IPS-15b (cell line): ENCODE results near the gene KIAA1217.
"Not testable (repeated sequence)": the region's sequence is repeated elsewhere in the genome, so short reads cannot be mapped to it uniquely, and the experiment has no call there.

Source experiments
- H3K27me3 ChIP-seq: one replicate; pipeline ENCODE4 v1.6.1; 2013; ENCODE audit warnings: low read length; ENCODE audit not compliant: control insufficient read depth, insufficient read depth
- H3K36me3 ChIP-seq: one replicate; pipeline ENCODE4 v1.6.1; 2013; ENCODE audit warnings: low read length; ENCODE audit not compliant: control insufficient read depth, insufficient read depth
- H3K4me1 ChIP-seq: one replicate; pipeline ENCODE4 v1.6.1; 2013; ENCODE audit warnings: mild to moderate bottlenecking, low read length; ENCODE audit not compliant: control insufficient read depth, insufficient read depth
- H3K4me3 ChIP-seq: one replicate; pipeline ENCODE4 v1.5.1; 2013; ENCODE audit warnings: low read depth, low read length
- H3K9ac ChIP-seq: one replicate; pipeline ENCODE4 v1.6.1; 2013; ENCODE audit warnings: low read depth, mild to moderate bottlenecking, low read length
- H3K9me3 ChIP-seq: one replicate; pipeline ENCODE4 v1.6.1; 2013; ENCODE audit warnings: mild to moderate bottlenecking, low read length; ENCODE audit not compliant: control insufficient read depth, insufficient read depth

Gene KIAA1217

DNA sequence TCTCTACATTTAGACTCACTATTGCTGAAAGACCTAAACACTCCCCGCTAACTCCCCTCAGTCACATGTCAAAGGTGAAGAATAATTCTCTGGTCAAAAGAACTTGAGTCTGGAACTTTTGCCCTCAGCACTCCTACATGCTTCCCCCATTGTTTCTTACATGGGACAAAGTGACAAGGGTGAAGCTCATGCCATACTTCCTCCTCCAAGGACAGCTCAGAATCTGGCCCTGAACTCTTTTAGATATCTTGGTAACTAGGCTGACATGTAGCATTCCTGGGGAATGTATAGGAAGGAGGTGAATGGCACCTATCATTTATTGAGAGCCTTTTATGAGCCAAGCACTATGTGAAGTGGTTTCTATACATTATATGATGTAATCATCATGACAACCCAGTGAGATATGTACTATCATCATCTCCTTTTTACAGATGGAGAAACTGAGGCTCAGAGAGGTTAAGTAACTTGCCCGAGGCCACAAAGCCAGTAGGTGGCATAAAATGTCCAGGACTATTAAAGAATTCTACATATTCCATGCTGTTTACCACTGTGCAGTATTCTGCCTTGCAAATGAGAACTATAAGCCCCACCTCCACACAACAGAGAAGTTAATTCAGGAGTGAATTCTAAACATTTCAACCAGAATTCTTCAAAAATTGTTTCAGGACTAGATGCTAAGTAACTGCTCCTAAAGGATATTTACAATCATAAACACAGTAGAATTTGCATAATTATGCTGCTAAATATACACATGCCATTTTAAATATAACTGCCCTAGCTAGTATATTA lies 268.2 kb downstream of the KIAA1217 start:
- Histone ChIP-seq H3K9me3 (no peaks in the 10 kb centered on the region), H3K36me3 (peaks cover 9% of the 10 kb centered on the region), H3K4me3 (no peak overlapping the region), H3K27me3 (no peaks in the 10 kb centered on the region), H3K9ac (no peak overlapping the region), H3K4me1 (no peaks in the 10 kb centered on the region)

DNA sequence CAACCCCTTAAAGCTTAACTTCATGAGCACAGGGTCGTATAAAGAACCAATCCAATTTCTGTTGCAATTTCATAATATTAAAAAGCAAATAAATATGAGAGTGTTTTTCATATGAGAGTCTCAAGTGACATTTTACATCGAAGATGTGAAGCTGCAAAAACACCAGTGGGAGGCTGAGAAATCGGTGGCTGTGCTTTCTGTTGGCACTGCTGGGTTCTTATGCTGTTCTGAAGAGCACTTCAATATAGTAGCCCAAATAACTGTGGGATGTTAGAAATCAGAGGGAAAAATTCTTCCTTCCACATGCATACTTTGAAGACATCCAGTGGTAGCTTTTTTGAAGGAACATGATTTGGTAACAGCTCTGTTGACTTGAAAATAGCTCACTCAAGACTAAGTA lies 269.0 kb downstream of the KIAA1217 start:
- Histone ChIP-seq H3K4me3 (no peak overlapping the region), H3K36me3 (peaks cover 8% of the 10 kb centered on the region), H3K27me3 (no peaks in the 10 kb centered on the region), H3K4me1 (no peaks in the 10 kb centered on the region), H3K9ac (no peak overlapping the region), H3K9me3 (no peaks in the 10 kb centered on the region)

DNA sequence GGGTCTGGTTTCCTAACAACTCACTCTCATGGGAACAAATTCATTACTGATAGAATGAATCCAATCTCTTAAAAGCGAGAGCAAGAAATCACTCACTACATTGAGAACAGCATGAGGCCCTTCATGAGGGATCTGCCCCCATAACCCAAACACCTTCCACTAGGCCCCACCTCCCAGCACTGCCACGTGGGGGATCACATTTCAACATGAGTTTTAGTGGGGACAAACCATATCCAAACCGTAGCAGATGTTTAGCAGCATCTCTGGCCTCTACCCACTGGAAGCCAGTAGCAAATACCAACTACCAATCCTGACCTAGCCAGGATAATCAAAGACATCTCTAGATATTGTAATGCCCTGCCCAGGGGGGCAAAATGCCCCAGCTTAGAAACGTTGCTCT lies 270.9 kb downstream of the KIAA1217 start:
- Histone ChIP-seq H3K36me3 (no peaks in the 10 kb centered on the region), H3K9me3 (no peaks in the 10 kb centered on the region), H3K4me3 (no peak overlapping the region), H3K4me1 (no peaks in the 10 kb centered on the region), H3K27me3 (no peaks in the 10 kb centered on the region), H3K9ac (no peak overlapping the region)

DNA sequence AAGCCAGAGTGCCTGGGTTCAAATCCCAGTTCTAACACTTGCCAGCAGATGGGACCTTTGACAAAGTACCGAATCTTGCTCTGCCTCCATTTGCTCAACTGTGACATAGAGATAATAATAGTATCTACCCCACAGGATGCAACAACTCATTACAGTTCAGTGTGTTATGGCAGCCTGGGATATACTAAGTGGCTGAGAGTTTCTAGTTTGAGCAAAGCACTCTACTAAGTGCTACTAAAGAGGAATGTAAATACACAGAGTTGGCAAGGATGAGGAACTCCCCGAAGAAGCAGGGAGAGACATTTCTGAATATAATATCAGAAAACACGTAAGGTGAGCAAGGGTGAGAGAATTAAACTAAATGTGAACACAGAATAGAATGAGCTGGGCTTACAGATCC lies 271.5 kb downstream of the KIAA1217 start:
- H3K27me3 ChIP-seq = no peaks in the 10 kb centered on the region

DNA sequence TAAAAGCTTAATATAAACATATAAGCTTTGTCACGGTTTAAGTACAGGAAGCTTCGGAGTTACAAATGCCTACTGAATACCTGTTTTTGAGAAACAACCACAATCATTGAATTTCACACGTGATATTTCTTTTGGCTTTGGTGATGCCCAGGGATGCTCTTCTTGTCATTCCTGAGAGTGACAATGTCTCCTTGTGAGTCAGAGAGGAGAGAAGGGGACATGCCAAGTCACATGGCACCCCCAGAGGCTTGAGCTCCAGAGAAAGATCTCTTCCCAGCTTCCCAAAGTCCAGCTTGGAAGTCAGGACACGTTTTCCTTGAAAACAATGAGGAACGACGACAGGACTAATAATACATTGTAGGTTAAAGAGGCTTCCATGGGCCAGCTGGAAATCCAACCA lies 272.3 kb downstream of the KIAA1217 start:
- Histone ChIP-seq H3K27me3 (no peaks in the 10 kb centered on the region), H3K9me3 (no peaks in the 10 kb centered on the region), H3K4me1 (no peaks in the 10 kb centered on the region), H3K9ac (no peak overlapping the region), H3K36me3 (no peaks in the 10 kb centered on the region), H3K4me3 (no peak overlapping the region)

More for the DNA sequence above, 271.5 kb downstream of the KIAA1217 start:
- Histone ChIP-seq H3K36me3 (no peaks in the 10 kb centered on the region), H3K4me1 (no peaks in the 10 kb centered on the region), H3K9ac (no peak overlapping the region), H3K9me3 (no peaks in the 10 kb centered on the region), H3K4me3 (no peak overlapping the region)

DNA sequence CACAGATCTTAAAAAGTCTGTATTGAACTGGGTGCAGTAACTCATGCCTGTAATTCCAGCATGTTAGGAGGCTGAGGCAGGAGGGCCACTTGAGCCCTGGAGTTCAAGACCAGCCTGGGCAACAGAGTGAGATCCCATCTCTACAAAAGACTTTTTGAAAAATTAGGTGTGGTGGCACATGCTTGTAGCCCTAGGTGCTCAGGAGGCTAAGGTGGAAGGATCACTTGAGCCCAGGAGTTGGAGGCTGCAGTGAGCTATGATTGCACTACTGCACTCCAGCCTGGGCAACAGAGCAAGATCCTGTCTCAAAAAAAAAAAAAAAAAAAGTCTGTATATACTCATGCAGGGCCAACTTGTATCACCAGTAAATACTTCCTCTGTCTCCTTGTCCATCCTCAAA lies 273.8 kb downstream of the KIAA1217 start:
- H3K4me3 ChIP-seq, H3K4me1 ChIP-seq, H3K9me3 ChIP-seq, H3K27me3 ChIP-seq, H3K36me3 ChIP-seq, H3K9ac ChIP-seq: not testable (repeated sequence)

DNA sequence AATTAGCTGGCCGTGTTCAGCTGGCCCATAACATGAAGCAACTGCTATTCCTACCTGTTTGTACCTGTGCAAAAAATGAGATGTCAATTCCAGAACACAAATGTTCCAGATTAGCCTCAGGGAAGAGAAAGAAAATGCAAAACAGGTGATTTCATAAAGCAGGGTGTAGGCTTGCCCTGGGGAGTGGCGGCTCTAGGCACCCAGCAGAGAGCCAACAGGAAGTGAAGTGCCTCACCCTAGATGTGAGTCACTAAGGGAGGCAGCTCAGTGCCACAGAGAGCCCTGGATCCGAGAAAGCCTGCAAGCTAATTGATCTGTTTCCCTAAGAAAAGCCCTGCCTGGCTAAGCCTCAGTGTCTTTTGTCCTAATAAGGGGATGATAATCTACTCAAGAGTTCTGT lies 274.8 kb downstream of the KIAA1217 start:
- H3K4me3 ChIP-seq = no peak overlapping the region
- no peaks in the 10 kb centered on the region for H3K4me1 ChIP-seq
- H3K36me3 ChIP-seq = no peaks in the 10 kb centered on the region
- no peaks in the 10 kb centered on the region for H3K27me3 ChIP-seq
- no peak overlapping the region for H3K9ac ChIP-seq
- H3K9me3 ChIP-seq = no peaks in the 10 kb centered on the region

DNA sequence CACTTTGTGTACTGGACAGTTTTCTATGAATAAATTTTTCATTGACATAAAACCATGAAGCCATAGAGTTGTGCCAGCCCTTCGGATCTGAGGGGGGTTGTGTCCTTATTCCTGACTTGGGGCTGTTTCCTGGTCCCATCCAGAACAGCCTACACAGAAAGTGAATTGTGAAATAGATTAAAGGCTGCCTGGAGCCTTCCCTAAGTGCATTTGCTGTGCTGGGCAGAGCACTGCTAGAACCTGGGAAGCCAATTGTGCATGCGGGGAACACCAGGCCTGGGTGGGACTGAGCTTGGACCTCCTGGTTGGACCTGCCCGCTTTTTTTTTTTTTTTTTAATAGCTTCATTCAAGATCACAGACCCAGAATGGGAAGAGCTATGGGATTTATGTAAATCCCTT lies 275.8 kb downstream of the KIAA1217 start:
- no peak overlapping the region for H3K4me3 ChIP-seq
- no peaks in the 10 kb centered on the region for H3K36me3 ChIP-seq
- no peaks in the 10 kb centered on the region for H3K9me3 ChIP-seq
- no peak overlapping the region for H3K9ac ChIP-seq
- H3K27me3 ChIP-seq = no peaks in the 10 kb centered on the region
- no peaks in the 10 kb centered on the region for H3K4me1 ChIP-seq

DNA sequence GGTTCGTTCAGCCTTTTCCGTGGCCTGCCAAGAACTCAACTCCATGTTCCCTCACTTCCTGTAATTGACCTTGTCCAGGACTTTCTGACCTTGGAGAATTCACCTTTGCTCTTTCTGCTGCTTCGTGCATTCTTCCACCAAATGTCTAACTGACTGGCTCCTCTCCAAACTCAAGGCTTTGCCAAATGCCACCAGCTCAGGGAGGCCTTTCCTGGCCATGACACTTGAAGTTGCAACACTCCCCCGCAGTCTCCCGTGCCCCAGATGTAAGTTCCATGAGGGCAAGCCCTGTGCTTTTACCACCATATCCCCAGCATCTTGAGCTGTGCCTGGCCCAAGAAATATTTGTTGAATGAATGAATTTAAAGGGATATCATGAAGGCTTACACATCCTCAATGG lies 276.4 kb downstream of the KIAA1217 start:
- H3K9me3 ChIP-seq = no peaks in the 10 kb centered on the region
- no peaks in the 10 kb centered on the region for H3K27me3 ChIP-seq
- no peak overlapping the region for H3K9ac ChIP-seq
- no peaks in the 10 kb centered on the region for H3K36me3 ChIP-seq
- H3K4me3 ChIP-seq = no peak overlapping the region
- no peaks in the 10 kb centered on the region for H3K4me1 ChIP-seq

DNA sequence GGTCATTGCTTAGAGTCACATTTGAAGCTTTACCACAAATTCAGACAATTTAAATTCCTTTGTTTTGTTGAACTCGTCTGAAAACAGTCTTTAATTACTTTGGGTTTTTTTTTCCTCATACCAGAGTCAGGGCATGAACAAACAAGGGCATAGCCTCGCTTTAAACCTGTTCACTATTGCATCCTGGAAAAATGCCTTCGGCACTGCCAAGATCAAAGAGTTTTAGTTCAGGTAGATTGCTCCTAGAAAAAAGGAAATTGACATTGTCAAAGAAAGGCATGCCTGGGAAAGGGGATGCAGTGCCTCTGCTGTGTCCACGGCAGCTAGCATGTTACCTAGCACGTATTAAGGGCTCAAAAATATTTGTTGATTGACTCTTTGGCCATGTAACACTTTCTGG lies 279.7 kb downstream of the KIAA1217 start:
- Histone ChIP-seq H3K4me3 (no peak overlapping the region), H3K9me3 (no peaks in the 10 kb centered on the region), H3K27me3 (no peaks in the 10 kb centered on the region), H3K36me3 (no peaks in the 10 kb centered on the region), H3K9ac (no peak overlapping the region), H3K4me1 (no peaks in the 10 kb centered on the region)

DNA sequence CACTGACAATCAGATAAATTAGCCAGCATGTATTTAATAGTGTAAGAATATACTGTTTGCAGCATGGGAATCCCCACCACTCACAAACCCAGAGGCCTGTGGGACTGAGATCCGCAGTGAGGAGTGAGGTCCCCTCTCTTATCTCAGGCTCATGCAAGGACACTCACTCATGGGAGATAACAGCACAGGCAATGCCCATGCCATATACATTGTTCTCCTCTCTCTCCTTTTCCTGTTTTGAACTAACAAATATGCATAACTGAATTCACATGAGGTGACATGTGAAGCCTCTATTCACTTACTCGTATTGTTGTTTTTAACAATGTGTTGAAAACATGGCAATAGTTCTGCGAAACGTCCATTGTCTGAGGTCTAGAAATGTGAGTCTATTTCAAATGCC lies 284.2 kb downstream of the KIAA1217 start:
- Histone ChIP-seq H3K4me3 (no peak overlapping the region), H3K9ac (no peak overlapping the region), H3K36me3 (no peaks in the 10 kb centered on the region), H3K27me3 (no peaks in the 10 kb centered on the region), H3K9me3 (no peaks in the 10 kb centered on the region), H3K4me1 (peaks cover 6% of the 10 kb centered on the region)

DNA sequence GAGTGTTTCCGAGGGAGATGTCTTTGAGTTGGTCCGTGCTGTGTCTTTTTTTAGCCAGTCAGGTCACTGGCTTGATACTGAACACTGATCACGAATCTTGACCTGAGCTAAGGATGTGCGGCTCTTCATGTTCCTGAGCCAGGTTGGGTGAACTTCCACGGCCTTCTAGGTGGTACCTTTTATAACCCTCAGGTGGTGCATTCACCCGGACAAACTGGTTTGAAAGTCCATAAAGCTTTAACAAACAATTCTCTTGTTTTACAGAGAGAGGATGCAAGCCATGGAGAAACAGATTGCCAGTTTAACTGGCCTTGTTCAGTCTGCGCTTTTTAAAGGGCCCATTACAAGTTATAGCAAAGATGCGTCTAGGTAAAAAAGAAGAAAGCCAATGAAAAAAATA lies 285.3 kb downstream of the KIAA1217 start:
- H3K9ac ChIP-seq = no peak overlapping the region
- peaks cover 6% of the 10 kb centered on the region for H3K4me1 ChIP-seq
- H3K9me3 ChIP-seq = no peaks in the 10 kb centered on the region
- no peaks in the 10 kb centered on the region for H3K27me3 ChIP-seq
- no peak overlapping the region for H3K4me3 ChIP-seq
- no peaks in the 10 kb centered on the region for H3K36me3 ChIP-seq
